Erythroblast (primary cell): ENCODE data around the gene MXI1.

Experiments used
- GATA1 ChIP-seq: IDR thresholded peaks from 2 replicates; pipeline ENCODE4 v1.6.1; 2011; ENCODE audit warnings: low read depth, mild to moderate bottlenecking, control low read depth, low read length, moderate library complexity
- POLR2A ChIP-seq: IDR thresholded peaks from 2 replicates; pipeline ENCODE4 v1.6.1; 2011; ENCODE audit warnings: mild to moderate bottlenecking, low read length

GRCh38 chr10:110171032-110171431 is 36.4 kb upstream of the MXI1 start:
- no peak for TF ChIP-seq POLR2A
- no peak for TF ChIP-seq GATA1
